Astrocyte (in vitro differentiated cells and primary cell): ENCODE results near the gene FHOD1. TPM values are rescaled to one million over a fixed set of nuclear protein-coding genes. Genes with fewer than 3 reads are reported as not detected.
A peak's percentile ranks its signal among the peaks of the same experiment; 100 is the strongest.

Source experiments
- DNase-seq: peaks from one replicate; pipeline ENCODE4 v3.0.0-alpha.2; 2010; ENCODE audit warnings: low read depth
- FAIRE-seq: peaks from 2 replicates; lab custom pipeline; 2011; peaks lifted over from hg19 to GRCh38; lab: Jason Lieb, UNC
- H2AFZ ChIP-seq: 2 replicates; pipeline ENCODE4 v1.6.0; 2012; ENCODE audit warnings: low read depth, low read length, inconsistent platforms
- H3K27ac ChIP-seq: 2 replicates; pipeline ENCODE4 v1.5.1; 2011; ENCODE audit warnings: low read depth, low read length, inconsistent platforms
- H3K27me3 ChIP-seq: 2 replicates; pipeline ENCODE4 v1.6.0; 2011; ENCODE audit warnings: low read length, inconsistent platforms; ENCODE audit not compliant: insufficient read depth
- H3K36me3 ChIP-seq: 2 replicates; pipeline ENCODE4 v1.5.1; 2011; ENCODE audit warnings: low read length, inconsistent platforms; ENCODE audit not compliant: insufficient read depth
- H3K4me1 ChIP-seq: 2 replicates; pipeline ENCODE4 v1.5.1; 2011; ENCODE audit warnings: low read length, inconsistent platforms; ENCODE audit not compliant: insufficient read depth
- H3K4me2 ChIP-seq: 2 replicates; pipeline ENCODE4 v1.6.0; 2012; ENCODE audit warnings: low read length, inconsistent platforms
- H3K4me3 ChIP-seq: 2 replicates; pipeline ENCODE4 v1.5.1; 2011; ENCODE audit warnings: low read depth, mild to moderate bottlenecking, low read length, inconsistent platforms; ENCODE audit not compliant: insufficient read depth
- H3K79me2 ChIP-seq: 2 replicates; pipeline ENCODE4 v1.6.0; 2012; ENCODE audit warnings: mild to moderate bottlenecking, low read length, inconsistent platforms; ENCODE audit not compliant: insufficient read depth
- H3K9ac ChIP-seq: 2 replicates; pipeline ENCODE4 v1.6.0; 2012; ENCODE audit warnings: mild to moderate bottlenecking, low read length, inconsistent platforms
- H3K9me3 ChIP-seq: 2 replicates; pipeline ENCODE4 v1.5.1; 2012; ENCODE audit warnings: low read depth, mild to moderate bottlenecking, low read length, inconsistent platforms; ENCODE audit not compliant: insufficient read depth
- H4K20me1 ChIP-seq: 2 replicates; pipeline ENCODE4 v1.6.0; 2012; ENCODE audit warnings: low read length, inconsistent platforms; ENCODE audit not compliant: insufficient read depth
- H3K27ac Mint-ChIP-seq: one replicate; pipeline ENCODE4 v1.8.0; 2021; ENCODE audit warnings: mild to moderate bottlenecking, mixed read lengths; ENCODE audit not compliant: unreplicated experiment
- H3K27me3 Mint-ChIP-seq: one replicate; pipeline ENCODE4 v1.8.0; 2021; ENCODE audit warnings: low read depth, mixed read lengths; ENCODE audit not compliant: unreplicated experiment
- H3K36me3 Mint-ChIP-seq: one replicate; pipeline ENCODE4 v1.8.0; 2021; ENCODE audit warnings: low read depth, mixed read lengths; ENCODE audit not compliant: unreplicated experiment
- H3K4me1 Mint-ChIP-seq: one replicate; pipeline ENCODE4 v1.8.0; 2021; ENCODE audit warnings: low read depth, mixed read lengths; ENCODE audit not compliant: unreplicated experiment
- H3K4me3 Mint-ChIP-seq: one replicate; pipeline ENCODE4 v1.8.0; 2021; ENCODE audit warnings: mild to moderate bottlenecking, moderate library complexity, mixed read lengths; ENCODE audit not compliant: unreplicated experiment
- H3K9me3 Mint-ChIP-seq: one replicate; pipeline ENCODE4 v1.8.0; 2021; ENCODE audit warnings: mild to moderate bottlenecking, mixed read lengths; ENCODE audit not compliant: unreplicated experiment
- EZH2 ChIP-seq: IDR thresholded peaks from 2 replicates; pipeline ENCODE4 v1.6.1; 2012; ENCODE audit warnings: mild to moderate bottlenecking, low read length, inconsistent platforms; ENCODE audit not compliant: insufficient read depth
- total RNA-seq: library from RNA; stranded (reverse); gene quantifications from 2 replicates; pipeline ENCODE4 v1.2.1, GENCODE V29; 2021
- TF ChIP-seq, protein P1 (sequence below): IDR thresholded peaks from 2 replicates; pipeline ENCODE4 v1.5.1; 2011; ENCODE audit warnings: low read depth, mild to moderate bottlenecking, inconsistent platforms, low read length, moderate library complexity; ENCODE audit not compliant: insufficient read depth

FHOD1 gene
- total RNA-seq, 1 donor from 2014 or later = 38.1 TPM

DNA sequence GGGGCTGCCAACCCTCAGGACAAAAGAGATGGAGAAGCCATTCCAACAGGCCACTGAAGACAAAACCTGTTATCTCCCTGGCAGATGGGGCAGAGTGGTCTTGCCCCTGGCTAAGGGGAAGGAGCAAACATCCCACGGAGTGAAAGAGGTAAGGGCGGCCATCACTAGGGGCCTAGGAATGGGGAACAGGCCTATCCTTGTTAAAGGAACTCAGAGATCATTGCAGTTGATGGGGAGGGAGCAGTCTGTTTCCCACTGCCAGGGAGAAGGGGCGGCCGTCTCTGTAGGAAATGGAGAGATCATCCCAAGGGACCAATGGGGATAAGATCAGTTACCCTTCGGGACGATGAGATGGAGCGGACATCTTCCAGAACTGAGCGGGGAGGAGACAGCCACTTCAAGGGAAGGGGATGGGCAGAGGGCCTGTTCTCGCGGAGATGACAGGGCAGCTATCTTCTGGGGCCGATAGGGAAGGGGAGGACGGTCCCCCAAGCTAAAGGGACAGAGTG, 20.9 kb downstream of the FHOD1 start:
- no peak for DNase-seq
- no peak for TF ChIP-seq EZH2
- TF ChIP-seq, protein P1, sequence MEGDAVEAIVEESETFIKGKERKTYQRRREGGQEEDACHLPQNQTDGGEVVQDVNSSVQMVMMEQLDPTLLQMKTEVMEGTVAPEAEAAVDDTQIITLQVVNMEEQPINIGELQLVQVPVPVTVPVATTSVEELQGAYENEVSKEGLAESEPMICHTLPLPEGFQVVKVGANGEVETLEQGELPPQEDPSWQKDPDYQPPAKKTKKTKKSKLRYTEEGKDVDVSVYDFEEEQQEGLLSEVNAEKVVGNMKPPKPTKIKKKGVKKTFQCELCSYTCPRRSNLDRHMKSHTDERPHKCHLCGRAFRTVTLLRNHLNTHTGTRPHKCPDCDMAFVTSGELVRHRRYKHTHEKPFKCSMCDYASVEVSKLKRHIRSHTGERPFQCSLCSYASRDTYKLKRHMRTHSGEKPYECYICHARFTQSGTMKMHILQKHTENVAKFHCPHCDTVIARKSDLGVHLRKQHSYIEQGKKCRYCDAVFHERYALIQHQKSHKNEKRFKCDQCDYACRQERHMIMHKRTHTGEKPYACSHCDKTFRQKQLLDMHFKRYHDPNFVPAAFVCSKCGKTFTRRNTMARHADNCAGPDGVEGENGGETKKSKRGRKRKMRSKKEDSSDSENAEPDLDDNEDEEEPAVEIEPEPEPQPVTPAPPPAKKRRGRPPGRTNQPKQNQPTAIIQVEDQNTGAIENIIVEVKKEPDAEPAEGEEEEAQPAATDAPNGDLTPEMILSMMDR = no peak
- no peak for FAIRE-seq
- Histone ChIP-seq H3K9me3 (no peaks in the 10 kb centered on the region), H3K27ac (peak overlapping the region; percentile 54), H3K4me2 (peak overlapping the region; percentile 94), H3K4me3 (peak overlapping the region; percentile 92), H3K4me1 (peaks cover 20% of the 10 kb centered on the region), H4K20me1 (peaks cover 29% of the 10 kb centered on the region), H3K36me3 (peaks cover 29% of the 10 kb centered on the region), H3K9ac (peak overlapping the region; percentile 96), H2AFZ (peak overlapping the region; percentile 94), H3K27me3 (no peaks in the 10 kb centered on the region), H3K79me2 (peaks cover 50% of the 10 kb centered on the region)
- H3K4me3 Mint-ChIP-seq = peak overlapping the region; percentile 99
- H3K4me1 Mint-ChIP-seq = peaks cover 3% of the 10 kb centered on the region
- peak overlapping the region; percentile 58 for H3K27ac Mint-ChIP-seq
- H3K27me3 Mint-ChIP-seq = no peaks in the 10 kb centered on the region
- H3K9me3 Mint-ChIP-seq = no peaks in the 10 kb centered on the region
- peaks cover 9% of the 10 kb centered on the region for H3K36me3 Mint-ChIP-seq

DNA sequence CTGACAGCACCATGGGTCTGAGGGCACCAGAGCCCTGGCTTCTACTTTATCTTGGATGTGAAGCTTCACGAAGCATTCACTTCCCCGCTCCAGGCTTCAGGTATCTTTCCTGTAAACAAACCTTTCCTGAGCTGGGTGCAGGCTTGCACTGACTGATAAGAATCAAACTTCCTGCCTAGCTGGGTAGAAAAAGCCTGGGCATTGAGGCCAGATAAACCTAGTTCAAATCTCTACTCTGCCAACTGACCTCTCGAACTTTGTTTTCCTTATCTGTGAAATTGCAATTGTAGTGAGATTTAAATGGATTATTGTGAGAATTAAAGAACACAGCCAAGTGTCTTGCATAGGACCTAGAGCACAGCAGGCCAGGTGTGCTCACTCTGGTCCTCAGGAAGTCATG, 23.3 kb downstream of the FHOD1 start:
- Histone ChIP-seq H3K27ac (no peak overlapping the region), H2AFZ (no peak overlapping the region), H3K9me3 (no peaks in the 10 kb centered on the region), H3K4me3 (no peak overlapping the region), H4K20me1 (peaks cover 13% of the 10 kb centered on the region), H3K36me3 (peaks cover 11% of the 10 kb centered on the region), H3K9ac (no peak overlapping the region), H3K4me2 (no peak overlapping the region), H3K27me3 (no peaks in the 10 kb centered on the region), H3K4me1 (peaks cover 20% of the 10 kb centered on the region), H3K79me2 (peaks cover 32% of the 10 kb centered on the region)
- Mint-ChIP-seq H3K27me3 (no peaks in the 10 kb centered on the region), H3K4me3 (no peak overlapping the region), H3K9me3 (no peaks in the 10 kb centered on the region), H3K4me1 (peaks cover 3% of the 10 kb centered on the region), H3K27ac (no peak overlapping the region), H3K36me3 (peaks cover 6% of the 10 kb centered on the region)
- DNase-seq = no peak
- TF ChIP-seq EZH2 = no peak
- TF ChIP-seq, protein P1 = no peak
- no peak for FAIRE-seq
